Measurements from ENCODE around the gene MRPL1. TPM values are rescaled to one million over a fixed set of nuclear protein-coding genes. Genes with fewer than 3 reads are reported as not detected.

The MRPL1 gene
- total and polyA plus RNA-seq, 2 of the 13 experiments (the other 11 are each of a cell fraction or from before 2014, with no cell fraction given): 23.3 to 61.5 TPM

- TF ChIP-seq ELF3 (CRISPR knock-in tag; IDR thresholded peaks at IDR 0.05) (peak; percentile 82), GATAD2A (CRISPR knock-in tag; IDR thresholded peaks at IDR 0.05) (peak; percentile 70), JUND (CRISPR knock-in tag; IDR thresholded peaks at IDR 0.05) (no peak), ZNF7 (CRISPR knock-in tag; IDR thresholded peaks at IDR 0.05) (no peak), TEAD3 (CRISPR knock-in tag; optimal IDR thresholded peaks at IDR 0.05; ENCODE audit: borderline replicate concordance) (no peak), TGIF2 (CRISPR knock-in tag; IDR thresholded peaks at IDR 0.05) (no peak), ATF6 (CRISPR knock-in tag; conservative IDR thresholded peaks at IDR 0.05) (no peak), TEF (CRISPR knock-in tag; IDR thresholded peaks at IDR 0.05) (no peak), XBP1 (CRISPR knock-in tag; IDR thresholded peaks at IDR 0.05) (no peak), HDAC2 (CRISPR knock-in tag; IDR thresholded peaks at IDR 0.05) (no peak), MXI1 (IDR thresholded peaks at IDR 0.05; ENCODE audit: borderline replicate concordance, low read depth, low read length) (no peak), EHMT2 (IDR thresholded peaks at IDR 0.05; ENCODE audit: borderline replicate concordance, low read depth, low read length) (no peak), ZNF331 (CRISPR knock-in tag; IDR thresholded peaks at IDR 0.05) (no peak), NFKBIZ (CRISPR knock-in tag; IDR thresholded peaks at IDR 0.05) (no peak), TAF1 (CRISPR knock-in tag; IDR thresholded peaks at IDR 0.05) (no peak), ATF5 (CRISPR knock-in tag; IDR thresholded peaks at IDR 0.05; ENCODE audit: low read depth) (no peak), ARID4A (CRISPR knock-in tag; IDR thresholded peaks at IDR 0.05; ENCODE audit: borderline replicate concordance) (no peak), EP300 (IDR thresholded peaks at IDR 0.05; ENCODE audit: low read depth in 2 of 2, low read length in 2 of 2) (peak in 1 of 2 experiments; percentile 65; a peak in 1 of 4 replicates), EP300 (CRISPR knock-in tag; IDR thresholded peaks at IDR 0.05; ENCODE audit: borderline replicate concordance) (no peak), CEBPG (CRISPR knock-in tag; IDR thresholded peaks at IDR 0.05) (peak; percentile 34; the same call in 1 of the 2 replicates), ETV5 (CRISPR knock-in tag; IDR thresholded peaks at IDR 0.05; ENCODE audit: borderline replicate concordance) (peak; percentile 86; the same call in 1 of the 2 replicates), ZNF33A (CRISPR knock-in tag; IDR thresholded peaks at IDR 0.05; ENCODE audit: borderline replicate concordance) (no peak), ZNF704 (CRISPR knock-in tag; IDR thresholded peaks at IDR 0.05; ENCODE audit: borderline replicate concordance) (no peak)
Measured at GRCh38 chr4:77990904-77991358, 128.3 kb downstream of the MRPL1 start (continued).
